ENCODE data around the gene TBC1D14. TPM values are rescaled to one million over a fixed set of nuclear protein-coding genes. Genes with fewer than 3 reads are reported as not detected.

TBC1D14 gene
- polyA plus RNA-seq, 1 donor from 2014 or later = 28.2 TPM

GRCh38 chr4:7049295-7049694 lies 139.7 kb downstream of the TBC1D14 start:
- no peak overlapping the region for H3K27ac Mint-ChIP-seq
- H3K27me3 Mint-ChIP-seq = no peaks in the 10 kb centered on the region
- H3K4me3 Mint-ChIP-seq = no peak overlapping the region
- no peaks in the 10 kb centered on the region for H3K9me3 Mint-ChIP-seq
- H3K36me3 Mint-ChIP-seq = peaks cover 2% of the 10 kb centered on the region
- H3K4me1 Mint-ChIP-seq = peaks cover 29 to 38% (median 32%) of the 10 kb centered on the region in 3 donors

DNA sequence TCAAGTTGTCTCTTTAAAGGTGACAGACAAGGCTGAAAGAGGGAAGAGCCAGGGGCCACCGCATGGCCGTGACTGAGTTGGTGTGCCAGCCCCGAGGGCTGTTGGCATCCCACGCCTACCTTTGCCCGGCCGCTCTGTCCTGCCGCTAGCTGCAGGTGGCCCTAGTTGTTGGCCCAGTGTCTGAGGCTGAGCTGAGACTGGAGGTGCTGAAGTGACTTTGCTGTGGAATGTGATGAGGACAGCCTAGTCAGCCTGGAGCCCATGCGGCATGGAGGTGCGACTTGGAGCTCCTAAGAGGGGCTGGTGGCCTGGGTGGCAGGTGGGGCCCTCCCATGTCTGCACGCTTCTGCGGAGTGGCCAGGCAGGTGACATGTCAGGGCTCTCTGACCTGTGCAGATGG lies 140.1 kb downstream of the TBC1D14 start:
- no peaks in the 10 kb centered on the region for H3K27me3 Mint-ChIP-seq

GRCh38 chr4:7050481-7051143 lies 141.0 kb downstream of the TBC1D14 start:
- Mint-ChIP-seq H3K27ac (no peak overlapping the region), H3K36me3 (peaks cover 2% of the 10 kb centered on the region), H3K4me3 (no peak overlapping the region), H3K4me1 (peaks cover 18 to 27% (median 22%) of the 10 kb centered on the region in 3 donors), H3K9me3 (no peaks in the 10 kb centered on the region), H3K27me3 (no peaks in the 10 kb centered on the region)

More for the DNA sequence above, 140.1 kb downstream of the TBC1D14 start:
- Mint-ChIP-seq H3K4me3 (peak overlapping the region in 1 of 4 donors; percentile 23), H3K36me3 (peaks cover 2% of the 10 kb centered on the region), H3K4me1 (peaks cover 26 to 35% (median 30%) of the 10 kb centered on the region in 3 donors), H3K9me3 (no peaks in the 10 kb centered on the region), H3K27ac (no peak overlapping the region)

DNA sequence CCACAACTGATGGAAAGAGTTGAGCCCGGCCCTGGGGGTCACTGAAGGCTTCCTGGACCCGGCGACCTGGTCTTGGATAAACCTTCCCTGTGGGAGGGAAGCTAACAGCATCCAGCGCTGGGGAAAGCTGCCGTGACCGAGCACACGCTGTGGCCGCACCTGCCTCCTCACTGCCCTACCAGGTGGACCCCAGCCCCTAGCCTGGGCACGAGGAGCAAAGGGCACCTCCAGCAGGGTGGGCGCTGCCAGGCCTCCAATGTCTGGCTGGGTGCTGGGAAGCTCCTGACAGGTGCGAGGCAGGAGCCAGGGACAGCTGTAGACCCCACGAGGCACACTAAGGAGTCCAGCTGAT lies 141.5 kb downstream of the TBC1D14 start:
- Mint-ChIP-seq H3K27ac (no peak overlapping the region), H3K9me3 (no peaks in the 10 kb centered on the region), H3K4me3 (no peak overlapping the region), H3K4me1 (peaks cover 13 to 22% (median 16%) of the 10 kb centered on the region in 3 donors), H3K27me3 (no peaks in the 10 kb centered on the region), H3K36me3 (peaks cover 2% of the 10 kb centered on the region)

GRCh38 chr4:7051905-7052304 lies 142.3 kb downstream of the TBC1D14 start:
- no peak overlapping the region for H3K27ac Mint-ChIP-seq

DNA sequence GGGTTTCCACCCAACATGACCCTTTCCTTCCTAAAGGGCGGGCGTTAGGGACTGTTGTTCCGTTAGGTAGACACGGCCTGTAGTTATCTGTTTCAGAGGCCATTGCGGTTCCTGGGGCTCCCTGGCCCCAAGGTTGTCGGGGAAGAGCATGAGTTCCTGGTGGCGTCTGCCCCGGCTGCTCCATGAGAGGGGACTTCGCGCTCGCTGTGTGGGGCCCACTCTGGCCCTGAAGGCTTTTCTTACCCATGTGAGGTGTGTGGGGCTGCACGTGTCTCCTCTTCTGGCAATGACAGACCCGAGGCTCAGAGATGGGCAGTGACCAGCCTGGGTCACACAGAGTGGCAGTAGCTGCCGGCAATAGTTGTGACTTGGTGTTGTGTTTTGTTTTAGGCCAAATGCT lies 142.7 kb downstream of the TBC1D14 start:
- no peak overlapping the region for H3K27ac Mint-ChIP-seq
- no peaks in the 10 kb centered on the region for H3K27me3 Mint-ChIP-seq
- H3K4me1 Mint-ChIP-seq = peaks cover 2 to 10% (median 7%) of the 10 kb centered on the region in 3 donors
- no peak overlapping the region for H3K4me3 Mint-ChIP-seq
- H3K9me3 Mint-ChIP-seq = no peaks in the 10 kb centered on the region
- H3K36me3 Mint-ChIP-seq = peaks cover 2% of the 10 kb centered on the region

More at GRCh38 chr4:7051905-7052304, 142.3 kb downstream of the TBC1D14 start:
- peaks cover 6 to 14% (median 10%) of the 10 kb centered on the region in 3 donors for H3K4me1 Mint-ChIP-seq
- H3K9me3 Mint-ChIP-seq = no peaks in the 10 kb centered on the region
- H3K4me3 Mint-ChIP-seq = no peak overlapping the region
- H3K36me3 Mint-ChIP-seq = peaks cover 2% of the 10 kb centered on the region
- no peaks in the 10 kb centered on the region for H3K27me3 Mint-ChIP-seq

DNA sequence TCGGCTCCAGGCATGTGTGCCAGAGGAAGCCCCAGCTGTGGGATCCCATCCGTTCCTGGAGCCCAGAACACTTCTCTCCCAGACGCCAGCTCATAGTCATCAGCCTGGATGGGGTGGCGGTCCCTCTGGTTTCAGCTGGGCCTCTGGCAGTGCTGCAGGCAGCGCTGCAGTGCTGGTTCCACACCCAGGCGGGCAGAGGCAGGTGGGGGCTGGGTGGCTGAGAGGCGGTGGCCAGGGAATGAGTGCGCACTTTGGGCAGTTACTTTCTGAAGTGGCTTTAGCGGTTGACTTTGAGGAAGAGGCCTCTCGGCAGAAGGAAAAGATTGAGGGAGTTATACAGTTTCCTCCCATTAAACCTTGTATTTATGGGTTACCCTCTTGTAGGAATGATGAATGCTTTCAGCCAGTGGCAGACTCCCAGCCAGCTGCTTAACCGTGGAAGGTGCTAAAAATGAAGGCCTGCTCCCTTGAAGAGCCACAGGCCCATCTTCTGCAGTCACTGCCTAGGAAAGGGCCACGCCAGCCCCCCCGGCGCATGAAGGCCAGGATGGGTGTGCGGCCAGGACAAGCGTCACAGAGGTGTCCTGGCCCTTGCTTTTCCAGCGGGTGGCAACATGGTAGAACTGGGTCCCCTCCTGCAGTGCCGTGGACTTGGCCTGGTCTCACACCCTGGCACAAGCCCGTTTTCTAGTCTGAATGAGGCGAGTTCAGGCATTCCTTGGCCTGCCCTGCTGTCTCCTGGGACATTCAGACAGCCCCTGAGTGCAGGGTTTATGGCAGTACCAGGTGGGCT lies 143.5 kb downstream of the TBC1D14 start:
- no peak overlapping the region for H3K27ac Mint-ChIP-seq
- peaks cover 2% of the 10 kb centered on the region for H3K36me3 Mint-ChIP-seq

GRCh38 chr4:7054106-7054880 lies 144.7 kb downstream of the TBC1D14 start:
- Mint-ChIP-seq H3K27ac (peak overlapping the region in 1 of 3 donors; percentile 71), H3K4me1 (peaks cover 6 to 16% (median 9%) of the 10 kb centered on the region in 3 donors), H3K27me3 (no peaks in the 10 kb centered on the region), H3K4me3 (peak overlapping the region in 3 of 4 donors; percentile 28 to 78 (median 34)), H3K9me3 (no peaks in the 10 kb centered on the region), H3K36me3 (peaks cover 2% of the 10 kb centered on the region)

More for the DNA sequence above, 143.5 kb downstream of the TBC1D14 start:
- Mint-ChIP-seq H3K4me3 (no peak overlapping the region), H3K9me3 (no peaks in the 10 kb centered on the region), H3K4me1 (peaks cover 4 to 10% (median 5%) of the 10 kb centered on the region in 3 donors), H3K27me3 (no peaks in the 10 kb centered on the region)

DNA sequence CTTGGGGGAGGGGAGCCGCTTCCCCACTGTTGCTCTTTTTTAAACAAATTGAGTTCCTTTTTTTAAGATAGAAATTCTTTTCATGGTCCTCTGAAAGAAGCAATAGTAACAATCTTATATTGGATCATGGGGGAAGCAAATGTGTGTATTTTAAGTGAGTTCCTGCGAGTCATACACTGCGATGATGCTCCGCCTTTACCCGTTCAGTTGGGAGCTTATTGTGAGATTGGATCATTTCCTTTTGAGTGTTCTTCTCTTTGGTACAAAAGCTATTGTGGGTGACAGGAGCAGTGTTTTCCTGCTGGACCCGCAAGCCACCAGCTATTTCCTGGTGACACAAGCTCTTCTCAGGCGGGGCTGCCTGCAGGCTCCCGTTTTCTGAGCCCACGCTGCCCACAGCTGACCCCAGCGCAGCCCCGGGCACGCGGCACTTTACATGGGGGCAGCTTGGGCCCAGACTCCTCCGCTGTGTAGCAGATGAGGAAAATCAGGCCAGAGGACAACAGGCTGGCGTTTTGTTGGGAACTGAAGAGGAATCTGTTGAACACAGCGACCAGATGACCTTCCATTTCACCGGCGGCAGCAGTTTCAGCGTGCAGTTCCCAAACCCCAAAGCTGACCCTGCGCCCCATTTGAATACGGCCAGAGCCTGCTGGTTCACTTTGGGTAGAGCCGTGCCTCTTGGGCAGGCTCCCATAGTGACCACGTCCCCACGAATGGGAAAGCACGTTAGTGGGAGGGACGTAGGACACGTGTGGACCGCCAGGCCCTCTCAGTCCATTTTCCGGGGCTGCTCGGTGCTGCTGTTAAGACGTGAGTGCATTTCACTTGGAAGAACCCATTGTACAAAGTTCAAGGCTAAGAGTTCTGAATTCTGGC lies 145.7 kb downstream of the TBC1D14 start:
- no peaks in the 10 kb centered on the region for H3K27me3 Mint-ChIP-seq
- H3K36me3 Mint-ChIP-seq = peaks cover 2% of the 10 kb centered on the region
- H3K4me3 Mint-ChIP-seq = peak overlapping the region in 1 of 4 donors; percentile 17
- H3K27ac Mint-ChIP-seq = no peak overlapping the region
- H3K9me3 Mint-ChIP-seq = no peaks in the 10 kb centered on the region
- peaks cover 6 to 16% (median 9%) of the 10 kb centered on the region in 3 donors for H3K4me1 Mint-ChIP-seq

GRCh38 chr4:7055990-7056325 lies 146.3 kb downstream of the TBC1D14 start:
- Mint-ChIP-seq H3K27ac (peak overlapping the region in 1 of 3 donors; percentile 26), H3K9me3 (no peaks in the 10 kb centered on the region), H3K4me1 (peaks cover 6 to 16% (median 9%) of the 10 kb centered on the region in 3 donors), H3K4me3 (no peak overlapping the region), H3K27me3 (no peaks in the 10 kb centered on the region), H3K36me3 (peaks cover 2% of the 10 kb centered on the region)

GRCh38 chr4:7058792-7059191 lies 149.2 kb downstream of the TBC1D14 start:
- H3K9me3 Mint-ChIP-seq = no peaks in the 10 kb centered on the region
- peaks cover 6 to 17% (median 9%) of the 10 kb centered on the region in 3 donors for H3K4me1 Mint-ChIP-seq
- peak overlapping the region in 2 of 3 donors; percentile 53 to 56 for H3K27ac Mint-ChIP-seq
- H3K36me3 Mint-ChIP-seq = peaks cover 4% of the 10 kb centered on the region
- no peaks in the 10 kb centered on the region for H3K27me3 Mint-ChIP-seq
- peak overlapping the region in 1 of 4 donors; percentile 24 for H3K4me3 Mint-ChIP-seq

DNA sequence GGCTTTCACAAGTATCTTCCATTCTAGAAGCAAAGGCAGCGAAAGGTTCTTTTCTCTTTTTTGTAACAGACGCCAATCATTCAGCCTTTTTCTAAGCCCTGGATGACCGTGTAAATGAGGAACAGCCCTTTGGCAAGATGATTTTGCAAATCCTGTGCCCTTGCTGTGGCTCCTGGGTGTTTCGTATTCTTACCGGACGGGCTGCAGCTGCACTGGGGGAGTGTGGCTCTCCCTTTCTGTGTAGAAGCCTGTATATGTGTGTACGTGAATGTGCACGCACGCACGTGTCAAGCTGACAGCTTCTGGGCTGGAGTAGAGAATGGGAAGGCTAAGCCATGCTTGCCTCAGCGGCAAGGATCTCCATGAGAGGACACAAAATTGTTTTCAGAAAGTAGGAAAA lies 150.0 kb downstream of the TBC1D14 start:
- Mint-ChIP-seq H3K27me3 (no peaks in the 10 kb centered on the region), H3K4me1 (peaks cover 6 to 15% (median 9%) of the 10 kb centered on the region in 3 donors), H3K27ac (no peak overlapping the region), H3K9me3 (no peaks in the 10 kb centered on the region), H3K4me3 (no peak overlapping the region), H3K36me3 (peaks cover 1% of the 10 kb centered on the region)

DNA sequence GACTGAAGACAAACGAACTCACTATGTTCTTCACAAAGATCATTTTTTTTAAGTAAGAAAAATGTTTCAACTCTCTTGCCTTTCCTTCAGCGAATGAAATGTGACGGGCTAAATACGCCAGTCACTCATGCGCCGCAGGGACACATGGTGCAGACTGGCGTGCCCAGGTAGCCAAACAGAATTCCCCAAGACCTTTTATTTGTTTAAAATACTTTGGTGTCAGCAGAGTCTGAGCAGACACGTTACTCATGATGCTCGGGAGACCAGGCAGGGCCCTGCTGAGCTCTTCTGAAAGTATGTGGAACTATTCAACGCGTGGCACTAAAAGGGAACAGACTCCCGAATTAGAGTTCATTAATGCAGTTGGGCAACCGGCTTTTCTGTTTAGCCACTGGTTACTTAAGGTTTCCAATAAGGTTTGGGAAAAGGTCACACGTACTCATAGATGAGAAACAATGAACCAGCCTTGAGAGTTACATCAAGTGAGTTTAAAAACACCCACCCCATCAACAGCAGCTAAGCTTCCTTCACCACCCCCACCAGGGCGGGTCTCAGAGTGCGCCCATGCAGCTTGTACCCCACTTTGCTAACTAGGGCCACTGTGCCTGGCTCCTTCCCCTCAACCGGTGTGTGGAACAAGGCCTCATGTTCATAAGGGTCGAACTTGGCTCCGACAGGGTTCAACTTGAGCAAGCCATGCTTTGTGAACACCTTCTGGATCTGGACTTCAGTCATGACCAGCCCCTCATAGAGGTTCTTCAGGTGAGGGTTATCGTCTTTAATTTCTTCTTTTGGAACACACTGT lies 150.9 kb downstream of the TBC1D14 start:
- Mint-ChIP-seq H3K27me3 (no peaks in the 10 kb centered on the region), H3K36me3 (peaks cover 1% of the 10 kb centered on the region), H3K4me3 (peak overlapping the region in 1 of 4 donors; percentile 21), H3K4me1 (peaks cover 9 to 21% (median 11%) of the 10 kb centered on the region in 3 donors), H3K9me3 (no peaks in the 10 kb centered on the region), H3K27ac (no peak overlapping the region)

Measured in IgD-negative memory B cell (primary cell).